Measurements from ENCODE around the gene LEPROT. TPM values are rescaled to one million over a fixed set of nuclear protein-coding genes. Genes with fewer than 3 reads are reported as not detected.

LEPROT gene
- total and polyA plus RNA-seq, 12 donors, result 26.2 to 55.5 (median 39.2) TPM

DNA sequence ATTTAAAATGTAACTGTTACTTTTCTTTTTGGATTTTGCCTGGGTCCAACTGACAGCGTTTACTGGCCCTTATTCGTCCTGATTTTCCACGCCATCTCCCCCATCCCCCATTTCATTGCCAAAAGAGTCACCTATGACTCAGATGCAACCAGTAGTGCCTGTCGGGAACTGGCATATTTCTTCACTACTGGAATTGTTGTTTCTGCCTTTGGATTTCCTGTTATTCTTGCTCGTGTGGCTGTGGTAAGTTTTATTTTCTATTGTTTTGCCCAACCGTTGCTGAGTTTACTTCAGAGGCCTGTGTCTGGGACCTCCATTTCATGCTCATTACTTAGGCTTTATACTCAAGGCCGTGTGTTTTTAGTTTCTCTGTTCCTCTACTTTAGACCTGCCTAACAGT lies 9.3 kb downstream of the LEPROT start:
- ATAC-seq, result peak in 7 of 8 donors; percentile 20 to 80 (median 63)

DNA sequence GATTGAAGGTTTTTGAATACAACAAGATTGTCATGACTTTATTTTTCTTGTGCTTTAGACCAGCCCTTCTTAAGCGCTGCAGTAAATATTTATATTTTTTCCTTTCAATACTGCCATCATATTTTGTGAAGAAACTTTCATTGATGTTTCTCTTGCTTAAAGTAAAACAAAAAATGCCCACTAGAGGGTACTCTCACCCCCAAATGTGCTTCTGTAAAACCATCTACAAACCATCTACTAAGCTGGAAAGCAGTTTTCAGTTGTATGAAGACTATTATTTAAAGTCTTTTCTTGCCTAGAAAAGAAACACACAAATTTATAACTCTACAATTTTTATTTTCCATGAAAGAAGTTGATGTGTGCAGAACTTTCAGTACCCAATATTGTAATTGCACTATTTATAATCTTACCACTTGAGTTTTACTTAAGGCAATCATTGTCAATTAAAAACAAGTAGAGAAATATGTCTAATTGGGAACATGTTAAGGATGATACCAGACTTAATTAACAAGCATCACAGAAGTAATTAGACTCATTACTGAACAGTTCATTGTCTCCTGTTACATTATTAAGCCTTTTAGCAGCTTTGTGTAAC lies 10.7 kb downstream of the LEPROT start:
- no peaks in the 10 kb centered on the region for H3K27me3 ChIP-seq
- intact Hi-C loops (cut with DNase I), result loop anchor here in 6 of 10 donors (2.0 to 10.0 kb wide), 6 partner anchors 96 to 256 kb away; no protein-coding TSS in a partner anchor
- 28 to 43% methylated on average over 1 of the region's 1 CpG for WGBS, 2 donors
- no peak for DNase-seq
- no peaks in the 10 kb centered on the region for H3K9me3 ChIP-seq
- peaks cover 0 to 40% (median 17%) of the 10 kb centered on the region in 9 donors for H3K4me1 ChIP-seq
- TF ChIP-seq, protein P1, sequence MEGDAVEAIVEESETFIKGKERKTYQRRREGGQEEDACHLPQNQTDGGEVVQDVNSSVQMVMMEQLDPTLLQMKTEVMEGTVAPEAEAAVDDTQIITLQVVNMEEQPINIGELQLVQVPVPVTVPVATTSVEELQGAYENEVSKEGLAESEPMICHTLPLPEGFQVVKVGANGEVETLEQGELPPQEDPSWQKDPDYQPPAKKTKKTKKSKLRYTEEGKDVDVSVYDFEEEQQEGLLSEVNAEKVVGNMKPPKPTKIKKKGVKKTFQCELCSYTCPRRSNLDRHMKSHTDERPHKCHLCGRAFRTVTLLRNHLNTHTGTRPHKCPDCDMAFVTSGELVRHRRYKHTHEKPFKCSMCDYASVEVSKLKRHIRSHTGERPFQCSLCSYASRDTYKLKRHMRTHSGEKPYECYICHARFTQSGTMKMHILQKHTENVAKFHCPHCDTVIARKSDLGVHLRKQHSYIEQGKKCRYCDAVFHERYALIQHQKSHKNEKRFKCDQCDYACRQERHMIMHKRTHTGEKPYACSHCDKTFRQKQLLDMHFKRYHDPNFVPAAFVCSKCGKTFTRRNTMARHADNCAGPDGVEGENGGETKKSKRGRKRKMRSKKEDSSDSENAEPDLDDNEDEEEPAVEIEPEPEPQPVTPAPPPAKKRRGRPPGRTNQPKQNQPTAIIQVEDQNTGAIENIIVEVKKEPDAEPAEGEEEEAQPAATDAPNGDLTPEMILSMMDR (IDR thresholded peaks at IDR 0.05), result peak; percentile 33 to 77 (median 64)
- H3K36me3 ChIP-seq, result peaks cover 0 to 89% (median 18%) of the 10 kb centered on the region in 9 donors
- ATAC-seq, result peak in 2 of 8 donors; percentile 51 to 57
- H3K4me3 ChIP-seq, result no peak overlapping the region
- peak overlapping the region in 7 of 10 donors; percentile 5 to 84 (median 65) for H3K27ac ChIP-seq

More for the DNA sequence above, 9.3 kb downstream of the LEPROT start:
- H3K27ac ChIP-seq, result peak overlapping the region in 8 of 10 donors; percentile 32 to 84 (median 62)
- peaks cover 0 to 93% (median 27%) of the 10 kb centered on the region in 9 donors for H3K36me3 ChIP-seq
- DNase-seq, result peak in 1 of 2 donors; percentile 27
- H3K4me1 ChIP-seq, result peaks cover 0 to 38% (median 21%) of the 10 kb centered on the region in 9 donors
- H3K27me3 ChIP-seq, result no peaks in the 10 kb centered on the region
- TF ChIP-seq, protein P1 (IDR thresholded peaks at IDR 0.05), result no peak
- intact Hi-C loops (cut with DNase I), result loop anchor here in 8 of 10 donors (2.0 to 10.0 kb wide), 11 partner anchors 97 to 365 kb away; no protein-coding TSS in a partner anchor
- H3K9me3 ChIP-seq, result no peaks in the 10 kb centered on the region
- no peak overlapping the region for H3K4me3 ChIP-seq
- WGBS, 2 donors, result 55 to 62% methylated on average over 7 of the region's 7 CpGs

DNA sequence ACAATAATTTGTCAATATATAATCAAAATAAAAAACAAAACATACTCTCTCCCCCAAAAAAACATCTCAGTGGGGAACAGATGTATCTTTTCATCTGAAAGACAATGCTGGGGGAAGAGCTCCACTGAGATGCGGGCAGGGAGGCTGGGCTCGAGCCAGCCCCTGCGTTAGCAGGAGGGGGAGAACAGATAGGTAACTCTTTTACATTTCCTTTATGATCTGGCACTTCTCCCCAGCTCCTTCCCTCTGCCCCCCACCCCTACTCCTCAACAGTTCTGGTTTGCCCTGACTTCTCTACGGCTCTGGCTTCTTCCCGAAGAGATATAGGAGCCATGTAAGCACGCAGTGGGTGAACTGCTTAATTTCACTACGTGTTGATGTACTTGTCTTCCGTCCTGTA lies 12.4 kb downstream of the LEPROT start:
- WGBS, 2 donors, result 73 to 75% methylated on average over 8 of the region's 8 CpGs
- intact Hi-C loops (cut with DNase I), result loop anchor here in 5 of 10 donors (5.0 to 10.0 kb wide), 5 partner anchors 94 to 254 kb away; no protein-coding TSS in a partner anchor

DNA sequence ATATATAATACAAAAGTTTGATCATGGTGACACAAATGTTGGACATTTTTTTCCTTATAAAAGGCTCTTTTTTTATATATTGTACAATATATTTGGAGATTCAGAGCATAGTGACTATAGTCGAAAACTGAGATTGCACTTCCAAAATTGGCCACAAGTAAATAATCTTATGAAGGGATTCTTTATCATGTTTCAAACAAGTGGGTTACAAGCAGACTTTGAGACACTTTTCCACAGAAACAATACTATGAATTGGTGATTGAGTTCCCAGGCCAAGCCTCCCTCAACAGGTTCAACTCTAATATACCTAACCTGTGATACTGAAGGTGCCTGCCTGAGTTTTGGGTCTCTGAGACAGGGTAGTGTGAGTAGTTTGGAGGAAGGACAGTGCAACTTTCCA lies 13.8 kb downstream of the LEPROT start:
- Histone ChIP-seq H3K36me3 (peaks cover 0 to 63% (median 10%) of the 10 kb centered on the region in 9 donors), H3K27me3 (no peaks in the 10 kb centered on the region), H3K27ac (no peak overlapping the region), H3K4me1 (peaks cover 0 to 38% (median 17%) of the 10 kb centered on the region in 9 donors), H3K4me3 (no peak overlapping the region), H3K9me3 (no peaks in the 10 kb centered on the region)
- WGBS, 2 donors, result 91 to 97% methylated on average over 1 of the region's 1 CpG
- TF ChIP-seq, protein P1 (IDR thresholded peaks at IDR 0.05), result peak in 2 of 9 donors; percentile 20 to 27
- no peak for ATAC-seq
- DNase-seq, result no peak
- intact Hi-C loops (cut with DNase I), result loop anchor here in 5 of 10 donors (5.0 to 10.0 kb wide), 5 partner anchors 93 to 253 kb away; no protein-coding TSS in a partner anchor

More for the DNA sequence above, 12.4 kb downstream of the LEPROT start:
- Histone ChIP-seq H3K36me3 (peaks cover 0 to 74% (median 10%) of the 10 kb centered on the region in 9 donors), H3K27me3 (no peaks in the 10 kb centered on the region), H3K9me3 (no peaks in the 10 kb centered on the region), H3K4me1 (peaks cover 0 to 43% (median 17%) of the 10 kb centered on the region in 9 donors), H3K4me3 (no peak overlapping the region), H3K27ac (no peak overlapping the region)
- TF ChIP-seq, protein P1 (IDR thresholded peaks at IDR 0.05), result no peak
- ATAC-seq (no peak), DNase-seq (no peak)
